A673 (cell line): ENCODE measurements around the gene MOGAT2.
A peak's percentile ranks its signal among the peaks of the same experiment; 100 is the strongest.

Source experiments
- EZH2 ChIP-seq: fragments of 200-600 bp; sonication (generic); IDR thresholded peaks from 2 replicates; pipeline ENCODE4 v1.6.1; 2017; ENCODE audit warnings: borderline replicate concordance, low read depth, mild to moderate bottlenecking, mixed read lengths, antibody characterized with exemption, low read length; ENCODE audit not compliant: poor library complexity, severe bottlenecking
- TF ChIP-seq, protein P1 (sequence below): fragments of 300-800, 200-600 bp; sonication (generic); conservative IDR thresholded peaks from 2 replicates; pipeline ENCODE4 v1.5.1; 2017; ENCODE audit warnings: low read depth, mild to moderate bottlenecking, antibody characterized with exemption, low read length, moderate library complexity, mixed read lengths

DNA sequence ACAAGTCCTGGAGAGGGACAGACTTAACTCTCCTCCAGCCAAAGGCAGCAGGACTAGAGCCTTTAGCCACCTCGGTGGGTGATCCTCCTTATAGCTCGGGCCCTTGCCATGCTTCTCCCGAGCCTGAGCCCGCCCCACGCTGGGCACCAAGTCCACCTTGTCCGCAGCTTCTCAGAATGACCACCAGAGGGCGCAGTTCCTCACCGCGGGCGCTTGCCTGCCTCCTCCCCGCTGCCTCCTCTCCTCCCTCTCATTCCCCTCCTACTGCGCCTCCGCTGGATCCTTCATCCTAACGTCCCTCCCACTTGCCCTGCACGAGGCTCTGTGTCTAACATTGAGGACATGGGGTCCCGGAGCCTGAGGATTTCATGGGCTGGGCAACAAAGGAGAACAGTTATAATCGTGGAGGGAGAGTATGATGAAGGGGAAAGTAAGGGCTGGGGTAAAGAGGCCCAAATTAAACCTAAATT is 11.3 kb upstream of the MOGAT2 start:
- TF ChIP-seq EZH2 = no peak
- TF ChIP-seq, protein P1, sequence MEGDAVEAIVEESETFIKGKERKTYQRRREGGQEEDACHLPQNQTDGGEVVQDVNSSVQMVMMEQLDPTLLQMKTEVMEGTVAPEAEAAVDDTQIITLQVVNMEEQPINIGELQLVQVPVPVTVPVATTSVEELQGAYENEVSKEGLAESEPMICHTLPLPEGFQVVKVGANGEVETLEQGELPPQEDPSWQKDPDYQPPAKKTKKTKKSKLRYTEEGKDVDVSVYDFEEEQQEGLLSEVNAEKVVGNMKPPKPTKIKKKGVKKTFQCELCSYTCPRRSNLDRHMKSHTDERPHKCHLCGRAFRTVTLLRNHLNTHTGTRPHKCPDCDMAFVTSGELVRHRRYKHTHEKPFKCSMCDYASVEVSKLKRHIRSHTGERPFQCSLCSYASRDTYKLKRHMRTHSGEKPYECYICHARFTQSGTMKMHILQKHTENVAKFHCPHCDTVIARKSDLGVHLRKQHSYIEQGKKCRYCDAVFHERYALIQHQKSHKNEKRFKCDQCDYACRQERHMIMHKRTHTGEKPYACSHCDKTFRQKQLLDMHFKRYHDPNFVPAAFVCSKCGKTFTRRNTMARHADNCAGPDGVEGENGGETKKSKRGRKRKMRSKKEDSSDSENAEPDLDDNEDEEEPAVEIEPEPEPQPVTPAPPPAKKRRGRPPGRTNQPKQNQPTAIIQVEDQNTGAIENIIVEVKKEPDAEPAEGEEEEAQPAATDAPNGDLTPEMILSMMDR = peak; percentile 99
